ENCODE data around the gene ERBIN. TPM values are rescaled to one million over a fixed set of nuclear protein-coding genes. Genes with fewer than 3 reads are reported as not detected.

The ERBIN gene
- total RNA-seq, 1 donor from 2014 or later, result 61.4 TPM

- DNase-seq (ENCODE audit: extremely low read depth, low read depth, low spot score), result no peak
Observed at GRCh38 chr5:66122379-66123034, 196.1 kb downstream of the ERBIN start.

- DNase-seq (ENCODE audit: extremely low read depth, low read depth, low spot score), result no peak
Observed at GRCh38 chr5:66129144-66129543, 202.8 kb downstream of the ERBIN start.

- DNase-seq (ENCODE audit: extremely low read depth, low read depth, low spot score), result no peak
Observed at GRCh38 chr5:66130493-66130892, 204.1 kb downstream of the ERBIN start.

Other genes starting within 250 kb of the ERBIN start
- 9.0 and 12.7 TPM in 2 replicates for gene SGTB, start 204.5 kb upstream of the ERBIN start, total RNA-seq
- 18.0 and 26.9 TPM in 2 replicates for gene NLN, start 204.4 kb upstream of the ERBIN start, total RNA-seq
- gene SREK1, start 217.7 kb downstream of the ERBIN start, total RNA-seq, result 15.9 and 43.7 TPM in 2 replicates

Data from glomerular endothelial cell (primary cell).